Stimulated activated CD4-positive, alpha-beta T cell treated with anti-CD3 and anti-CD28 coated beads, Interleukin-4, amount 100 ng/mL, for 24 hours (primary cell): Measurements from ENCODE around the gene FAM118A.
"Not testable (repeated sequence)": the region's sequence is repeated elsewhere in the genome, so short reads cannot be mapped to it uniquely, and the experiment has no call there.

ENCODE experiments used
- DNase-seq: peaks from one replicate; pipeline ENCODE4 v3.0.0-alpha.2; 2020

Gene FAM118A

DNA sequence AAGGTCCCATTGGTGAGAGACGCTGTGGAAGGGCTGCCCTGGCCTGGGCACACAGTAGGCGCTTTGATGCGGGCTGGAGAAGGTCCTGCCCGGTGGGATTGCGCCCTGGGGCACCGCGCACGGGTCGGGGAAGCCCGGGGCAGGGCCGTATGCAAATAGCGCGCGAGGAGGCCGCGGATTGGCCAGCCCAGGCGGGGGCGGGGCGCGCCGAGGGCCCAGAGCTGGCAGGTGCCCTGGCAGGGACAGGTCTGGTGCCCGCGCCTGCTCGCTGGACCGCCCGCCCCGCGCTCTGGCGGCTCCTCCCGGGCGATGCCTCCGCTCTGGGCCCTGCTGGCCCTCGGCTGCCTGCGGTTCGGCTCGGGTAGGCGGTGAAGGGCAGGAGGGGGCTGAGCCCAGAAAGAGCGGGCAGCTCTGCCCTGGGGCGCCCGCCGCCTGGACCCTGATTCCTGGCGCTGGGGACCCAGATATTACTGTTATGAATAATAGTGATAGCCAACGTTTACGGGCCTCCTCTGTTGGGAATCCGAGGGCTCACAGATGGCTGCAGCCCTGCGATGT is 24.9 kb upstream of the FAM118A start, which contains the start of gene UPK3A:
Gene UPK3A (plus strand): TSS at position 245 of the 558 bp plus-strand sequence. CDS start 65 bp downstream, at position 310.
- DNase-seq: peak; percentile 56

DNA sequence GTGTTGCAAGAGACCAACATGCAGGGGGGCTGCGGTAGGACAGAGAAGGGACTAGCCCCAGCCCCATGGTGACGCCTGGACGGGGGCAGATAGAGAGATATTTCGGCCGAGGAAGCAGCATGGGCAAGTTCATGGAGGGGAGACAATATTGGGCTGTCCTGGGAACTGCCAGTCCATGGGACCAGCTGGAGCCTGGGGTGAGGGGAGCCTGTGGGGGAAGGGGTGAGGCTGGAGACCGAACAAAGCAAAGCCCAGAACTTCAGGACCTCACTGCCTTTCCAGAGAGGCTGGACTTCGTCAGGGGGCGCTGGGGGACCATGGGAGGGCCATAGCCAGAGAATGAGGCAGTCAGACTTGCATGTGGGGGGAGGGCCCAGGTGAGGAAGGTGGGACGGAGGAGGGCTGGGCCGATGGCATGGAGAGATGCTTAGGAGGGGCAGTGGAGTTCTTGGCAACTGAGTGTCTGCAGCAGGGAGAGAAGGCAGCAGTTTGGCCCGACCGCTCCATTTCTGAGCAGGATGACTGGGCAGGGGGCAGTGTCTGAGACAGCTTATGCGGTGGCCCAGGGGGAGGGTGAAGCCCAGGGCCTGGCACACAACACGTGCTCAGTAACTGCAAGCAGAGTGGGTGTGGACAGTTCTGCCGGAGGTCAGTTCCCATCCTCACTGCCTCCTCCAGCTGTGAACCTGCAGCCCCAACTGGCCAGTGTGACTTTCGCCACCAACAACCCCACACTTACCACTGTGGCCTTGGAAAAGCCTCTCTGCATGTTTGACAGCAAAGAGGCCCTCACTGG is 24.3 kb upstream of the FAM118A start:
- no peak for DNase-seq

DNA sequence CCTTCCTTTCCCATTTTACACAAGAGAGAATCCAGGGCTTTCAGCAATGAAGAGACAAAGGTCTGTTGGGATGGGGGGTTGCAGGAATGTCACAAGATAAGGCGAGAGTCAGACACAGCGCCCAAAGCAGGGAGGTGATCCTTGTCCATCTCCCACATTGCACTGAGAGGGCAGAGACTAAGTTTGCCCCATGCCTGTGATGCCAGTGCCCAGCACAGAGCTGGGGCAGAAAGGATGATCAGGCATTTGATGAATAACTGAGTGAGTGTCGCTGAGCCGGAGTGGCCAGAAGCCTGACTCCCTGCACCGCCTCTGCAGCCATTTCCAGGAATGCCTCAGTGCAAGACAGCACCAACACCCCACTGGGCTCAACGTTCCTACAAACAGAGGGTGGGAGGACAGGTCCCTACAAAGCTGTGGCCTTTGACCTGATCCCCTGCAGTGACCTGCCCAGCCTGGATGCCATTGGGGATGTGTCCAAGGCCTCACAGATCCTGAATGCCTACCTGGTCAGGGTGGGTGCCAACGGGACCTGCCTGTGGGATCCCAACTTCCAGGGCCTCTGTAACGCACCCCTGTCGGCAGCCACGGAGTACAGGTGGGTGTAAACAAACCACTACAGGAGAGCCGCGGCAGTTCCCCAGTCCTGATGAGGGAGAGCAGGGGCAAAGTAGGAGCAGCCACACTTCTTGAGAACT is 22.7 kb upstream of the FAM118A start:
- DNase-seq: no peak

DNA sequence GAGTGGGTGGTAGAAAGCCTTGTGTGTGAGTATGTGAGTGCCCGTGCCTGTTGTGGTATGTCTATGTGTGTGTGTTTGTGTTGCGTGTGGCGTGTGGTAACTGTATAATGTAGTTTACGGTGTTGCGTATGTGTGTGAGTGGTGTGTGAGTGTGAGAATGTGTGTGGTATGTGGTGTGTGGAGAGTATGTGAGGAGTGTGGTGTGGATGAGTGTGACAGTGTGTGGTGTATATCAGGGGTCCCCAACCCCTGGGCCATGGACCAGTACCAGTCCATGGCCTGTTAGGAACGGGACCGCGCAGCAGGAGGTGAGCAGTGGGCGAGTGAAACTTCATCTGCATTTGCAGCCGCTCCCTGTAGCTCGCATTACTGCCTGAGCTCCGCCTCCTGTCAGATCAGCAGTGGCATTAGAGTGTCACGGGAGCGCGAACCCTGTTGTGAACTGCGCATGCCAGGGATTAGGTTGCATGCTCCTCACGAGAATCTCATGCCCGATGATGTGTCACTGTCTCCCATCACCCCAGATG is 19.3 kb upstream of the FAM118A start:
- DNase-seq: no peak

DNA sequence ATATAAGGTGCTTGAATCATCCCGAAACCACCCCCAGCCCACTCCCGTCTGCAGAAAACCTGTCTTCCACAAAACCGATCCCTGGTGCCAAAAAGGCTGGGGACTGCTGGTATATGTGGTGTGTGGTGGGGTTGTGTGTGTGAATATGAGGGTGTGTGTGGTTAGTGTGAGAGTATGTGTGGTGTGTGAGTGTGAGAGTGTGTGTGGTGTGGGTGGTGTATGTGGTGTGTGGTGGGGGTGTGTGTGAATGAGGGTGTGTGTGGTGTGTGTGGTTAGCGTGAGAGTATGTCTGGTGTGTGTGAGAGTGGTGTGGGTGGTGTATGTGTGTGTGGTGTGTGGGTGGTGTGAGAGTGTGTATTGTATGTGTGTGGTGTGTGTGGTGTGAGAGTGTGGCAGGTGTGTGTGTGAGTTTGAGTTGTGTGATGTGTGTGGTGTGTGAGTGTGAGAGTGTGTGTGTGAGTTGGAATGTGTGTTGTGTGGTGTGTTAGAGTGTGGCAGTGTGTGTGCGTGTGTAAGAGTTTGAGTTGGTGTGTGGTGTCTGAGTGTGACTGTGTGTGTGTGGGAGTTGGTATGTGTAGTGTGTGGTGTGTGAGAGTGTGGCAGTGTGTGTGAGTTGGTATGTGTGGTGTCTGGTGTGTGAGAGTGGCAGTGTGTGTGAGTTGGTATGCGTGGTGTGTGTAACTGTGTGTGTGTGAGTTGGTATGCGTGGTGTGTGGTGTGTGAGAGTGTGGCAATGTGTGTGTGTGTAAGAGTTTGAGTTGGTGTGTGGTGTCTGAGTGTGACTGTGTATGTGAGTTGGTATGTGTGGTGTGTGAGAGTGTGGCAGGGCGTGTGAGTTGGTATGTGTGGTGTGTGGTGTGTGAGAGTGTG is 18.4 kb upstream of the FAM118A start:
- no peak for DNase-seq

DNA sequence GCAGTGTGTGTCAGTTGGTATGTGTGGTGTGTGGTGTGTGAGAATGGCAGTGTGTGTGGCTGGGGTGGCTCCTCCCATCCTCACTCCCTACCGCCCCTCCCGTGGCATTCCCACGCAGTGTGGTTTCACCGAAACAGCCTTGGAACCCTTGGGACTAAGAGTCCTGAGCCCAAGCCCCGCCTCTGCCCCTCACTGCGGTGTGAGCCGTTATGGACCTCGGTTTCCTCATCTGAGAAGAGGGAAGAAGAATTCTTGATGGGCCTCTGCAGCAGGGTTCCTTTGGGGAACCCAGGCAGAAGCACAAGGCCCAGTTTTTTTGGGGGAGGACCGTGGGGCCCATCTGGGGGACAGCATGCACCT is 17.8 kb upstream of the FAM118A start:
- DNase-seq: no peak

DNA sequence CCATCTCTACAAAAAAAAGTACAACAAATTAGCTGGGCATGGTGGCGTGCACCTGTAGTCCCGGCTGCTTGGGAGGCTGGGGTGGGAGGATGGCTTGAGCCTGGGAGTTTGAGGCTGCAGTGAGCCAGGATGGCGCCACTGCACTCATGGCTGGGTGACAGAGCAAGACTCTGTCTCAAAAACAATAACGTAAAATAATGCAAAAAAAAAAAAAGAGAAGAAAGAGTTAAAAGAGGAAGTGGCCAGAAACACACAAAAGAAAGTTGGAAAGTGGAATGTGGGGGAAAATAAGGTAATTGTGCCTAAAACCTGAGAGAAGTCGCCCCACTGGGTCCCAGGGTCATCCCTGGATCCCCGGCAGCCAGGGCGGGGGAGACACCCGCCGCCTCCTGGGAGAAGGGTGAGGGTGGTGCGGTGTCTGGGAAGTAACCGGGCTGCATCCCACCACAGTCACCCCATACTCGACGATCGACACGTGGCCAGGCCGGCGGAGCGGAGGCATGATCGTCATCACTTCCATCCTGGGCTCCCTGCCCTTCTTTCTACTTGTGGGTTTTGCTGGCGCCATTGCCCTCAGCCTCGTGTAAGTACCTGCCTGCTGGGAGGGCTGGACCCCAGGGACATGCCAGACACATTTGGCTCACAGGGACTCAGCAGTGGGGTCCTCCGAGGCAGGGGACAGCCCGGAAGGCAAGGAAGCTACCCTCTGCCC is 16.8 kb upstream of the FAM118A start:
- no peak for DNase-seq

DNA sequence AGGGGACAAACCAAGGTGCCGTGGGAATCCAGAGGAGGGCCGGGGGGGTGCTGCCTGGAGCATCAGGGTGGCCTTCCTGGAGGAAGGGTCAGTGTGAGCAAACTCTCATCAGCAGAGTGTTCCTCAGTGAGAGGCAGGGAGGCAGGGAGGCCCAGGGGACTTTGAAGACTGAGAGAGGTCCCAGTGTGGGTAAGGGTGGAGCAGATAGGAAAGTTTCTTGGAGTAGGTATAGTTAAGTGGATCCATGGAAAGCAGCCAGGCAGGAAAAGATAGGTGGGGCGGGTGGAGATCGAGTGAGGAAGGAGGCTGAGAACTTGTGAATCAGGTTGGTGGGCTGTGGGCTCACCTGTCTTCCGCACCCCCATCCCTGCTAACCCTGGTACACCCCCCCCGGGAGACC is 15.7 kb upstream of the FAM118A start:
- no peak for DNase-seq

DNA sequence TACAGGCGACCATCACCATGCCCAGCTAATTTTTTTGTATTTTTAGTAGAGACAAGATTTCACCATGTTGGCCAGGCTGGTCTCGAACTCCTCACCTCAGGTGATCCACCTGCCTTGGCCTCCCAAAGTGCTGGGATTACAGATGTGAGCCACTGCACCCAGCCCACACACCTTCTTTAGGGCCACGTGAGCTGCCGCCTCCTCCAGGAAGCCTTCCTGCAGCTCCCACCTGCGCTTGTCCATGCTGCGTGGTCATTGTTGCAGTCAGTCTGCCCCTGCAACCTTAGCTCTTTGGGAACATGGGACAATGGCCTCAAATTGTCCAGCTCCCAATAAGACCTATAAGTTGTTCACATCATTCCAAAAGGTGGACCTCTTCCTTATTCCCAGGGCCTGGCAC is 14.7 kb upstream of the FAM118A start:
- not testable (repeated sequence) for DNase-seq

DNA sequence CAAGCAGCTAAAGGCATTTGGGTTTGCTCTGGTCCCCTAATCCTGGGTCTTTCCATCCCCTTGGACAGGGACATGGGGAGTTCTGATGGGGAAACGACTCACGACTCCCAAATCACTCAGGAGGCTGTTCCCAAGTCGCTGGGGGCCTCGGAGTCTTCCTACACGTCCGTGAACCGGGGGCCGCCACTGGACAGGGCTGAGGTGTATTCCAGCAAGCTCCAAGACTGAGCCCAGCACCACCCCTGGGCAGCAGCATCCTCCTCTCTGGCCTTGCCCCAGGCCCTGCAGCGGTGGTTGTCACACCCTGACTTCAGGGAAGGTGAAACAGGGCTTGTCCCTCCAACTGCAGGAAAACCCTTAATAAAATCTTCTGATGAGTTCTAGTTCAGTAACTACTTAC is 14.2 kb upstream of the FAM118A start:
- DNase-seq: no peak

DNA sequence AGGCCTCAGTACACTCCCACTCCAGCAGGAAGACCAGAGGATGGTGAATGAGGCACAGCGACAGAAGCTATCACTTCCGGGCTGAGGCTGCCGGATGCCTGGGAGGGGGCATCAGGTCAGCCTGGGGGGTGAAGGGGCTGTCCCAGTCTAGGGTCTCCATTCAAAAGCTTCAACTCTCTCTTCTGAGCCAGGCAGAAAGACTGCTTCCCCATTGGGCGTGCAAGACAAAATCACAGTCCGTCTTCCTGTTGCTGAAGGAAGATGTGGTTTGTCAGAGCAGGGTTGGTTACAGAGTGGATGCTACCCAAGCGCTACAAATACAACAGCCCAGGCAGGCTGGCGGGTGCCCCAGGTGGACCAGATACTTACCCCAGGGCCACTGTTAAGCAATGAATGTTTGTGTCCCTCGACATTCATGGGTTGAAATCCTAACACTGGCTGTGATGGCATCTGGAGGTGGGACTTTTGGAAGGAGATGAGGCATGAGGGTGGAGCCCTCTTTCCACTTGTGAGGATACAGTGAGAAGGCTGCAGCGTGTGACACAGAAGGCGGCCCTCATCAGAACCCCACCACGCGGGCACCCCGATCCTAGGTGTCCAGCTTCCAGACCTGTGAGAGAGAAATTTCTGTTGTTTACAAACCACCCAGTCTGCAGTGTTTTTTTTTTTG is 13.0 kb upstream of the FAM118A start:
- DNase-seq: no peak

DNA sequence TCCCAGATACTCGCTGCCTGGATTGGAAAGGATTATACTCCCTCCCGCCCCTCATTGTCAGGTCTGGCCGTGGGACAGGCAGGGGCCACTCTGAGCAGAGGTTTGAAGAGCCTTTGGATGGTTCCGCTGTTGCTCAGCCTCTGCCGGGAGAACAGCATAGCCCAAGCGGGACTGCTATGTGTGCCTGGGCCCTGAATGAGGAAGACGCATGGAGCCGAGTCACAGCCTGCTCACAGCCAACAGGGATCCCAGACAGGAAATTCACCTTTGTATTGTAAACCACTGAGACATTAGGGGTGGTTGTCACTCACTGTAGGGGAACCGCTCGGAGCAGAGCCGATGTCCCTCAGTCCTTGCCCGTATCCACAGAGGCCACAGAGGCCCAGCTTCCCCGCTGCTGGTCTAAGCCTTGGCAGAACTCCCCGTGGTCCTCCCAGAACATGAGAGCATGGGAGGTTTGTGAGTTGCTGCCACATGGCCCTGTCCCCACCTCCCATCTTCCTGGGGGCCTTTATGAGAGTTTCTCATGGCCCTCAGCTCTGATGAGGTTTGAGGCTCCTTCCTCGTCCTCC is 10.7 kb upstream of the FAM118A start:
- DNase-seq: no peak

DNA sequence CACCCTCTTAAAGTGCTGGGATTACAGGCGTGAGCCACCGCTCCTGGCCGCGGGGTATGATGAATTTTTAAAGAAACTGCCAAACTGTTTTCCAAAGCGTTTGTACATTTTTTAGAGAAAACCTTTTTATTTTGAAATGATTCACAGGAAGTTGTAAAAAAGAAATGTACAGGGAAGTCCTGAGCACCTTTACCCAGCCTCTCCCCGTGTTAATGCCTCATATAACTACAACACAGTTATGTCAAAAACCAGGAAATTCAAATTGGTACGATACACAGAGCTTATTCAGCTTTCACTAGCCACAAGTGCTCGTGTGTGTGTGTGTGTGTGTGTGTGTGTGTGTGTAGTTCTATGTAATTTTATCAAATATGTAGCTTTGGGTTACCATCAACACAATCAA is 7.0 kb upstream of the FAM118A start:
- no peak for DNase-seq

DNA sequence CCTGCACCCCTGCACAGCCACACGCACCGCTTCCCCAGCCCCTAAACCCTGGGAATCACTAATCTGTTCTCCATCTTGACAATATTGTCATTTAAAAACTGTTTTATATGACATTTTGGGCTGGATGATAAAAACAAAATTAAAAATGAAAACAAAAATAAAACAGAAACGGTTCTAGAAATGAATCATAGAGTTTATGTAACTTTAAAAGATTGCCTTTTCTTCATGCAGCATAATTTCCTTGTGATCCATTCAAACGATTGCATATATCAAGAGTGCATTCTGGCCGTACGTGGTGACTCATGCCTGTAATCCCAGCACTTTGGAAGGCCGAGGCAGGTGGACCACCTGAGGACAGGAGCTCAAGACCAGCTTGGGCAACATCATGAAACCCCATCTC is 6.6 kb upstream of the FAM118A start:
- no peak for DNase-seq

DNA sequence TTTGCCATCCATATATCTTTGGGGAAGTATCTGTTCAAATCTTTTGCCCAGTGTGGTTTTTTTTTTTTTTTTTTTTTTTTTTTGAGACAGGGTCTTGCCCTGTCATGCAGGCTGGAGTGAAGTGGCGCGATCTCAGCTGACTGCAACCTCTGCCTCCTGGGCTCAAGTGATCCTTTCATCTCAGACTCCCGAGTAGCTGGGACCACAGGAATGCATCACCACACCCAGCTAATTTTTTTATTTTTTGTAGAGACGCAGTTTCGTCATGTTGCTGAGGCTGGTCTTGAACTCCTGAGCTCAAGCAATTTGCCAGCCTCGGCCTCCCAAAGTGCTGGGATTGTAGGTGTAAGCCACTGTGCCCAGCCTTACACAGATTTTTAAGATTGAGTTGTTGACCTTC is 4.8 kb upstream of the FAM118A start:
- DNase-seq: no peak

DNA sequence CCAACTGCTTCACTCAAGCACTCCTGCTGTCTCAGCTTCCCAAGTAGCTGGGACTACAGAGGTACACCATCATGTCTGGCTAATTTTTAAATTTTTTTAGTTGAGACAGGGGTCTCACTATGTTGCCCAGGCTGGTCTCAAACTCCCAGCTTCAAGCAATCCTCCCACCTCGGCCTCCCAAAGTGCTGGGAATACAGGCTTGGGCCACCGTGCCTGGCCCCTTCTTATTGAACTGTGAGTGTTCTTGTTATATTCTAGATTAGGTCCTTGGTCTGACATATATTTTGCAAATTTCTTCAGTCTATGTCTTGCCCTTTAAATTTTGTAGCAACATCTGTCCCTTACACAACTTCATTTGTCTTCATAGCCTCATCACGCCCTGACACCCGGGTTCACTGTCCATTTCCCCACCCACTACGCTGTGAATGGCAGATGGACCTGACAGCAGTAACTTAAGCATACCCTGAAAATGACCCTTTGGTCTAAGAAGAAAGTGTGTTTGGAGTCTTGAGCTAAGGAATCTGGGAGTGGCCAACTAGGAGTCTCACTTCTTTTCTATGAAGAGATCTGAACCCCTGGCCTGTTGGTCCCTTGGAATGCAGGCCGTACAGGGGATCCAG is 4.2 kb upstream of the FAM118A start:
- DNase-seq: no peak

DNA sequence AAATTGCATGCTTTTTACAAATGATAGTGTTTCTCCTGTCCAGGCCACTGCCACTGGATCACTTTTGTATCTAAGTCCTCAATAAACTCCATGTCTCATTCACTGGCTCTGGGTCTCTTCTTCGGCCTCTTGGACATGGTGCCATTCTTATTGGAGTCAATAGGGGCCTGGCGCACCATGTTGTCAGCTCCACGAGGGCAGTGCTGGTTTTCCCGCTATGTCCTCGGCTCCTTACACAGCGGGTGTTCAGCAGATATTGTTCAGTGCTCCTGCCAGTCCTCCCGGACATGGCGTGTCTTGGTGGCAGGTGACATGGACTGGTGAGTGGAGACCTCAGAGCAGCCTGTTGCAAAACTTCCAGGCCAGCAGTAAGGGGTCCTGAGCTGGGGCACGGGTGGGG is 3.6 kb upstream of the FAM118A start:
- DNase-seq: no peak

DNA sequence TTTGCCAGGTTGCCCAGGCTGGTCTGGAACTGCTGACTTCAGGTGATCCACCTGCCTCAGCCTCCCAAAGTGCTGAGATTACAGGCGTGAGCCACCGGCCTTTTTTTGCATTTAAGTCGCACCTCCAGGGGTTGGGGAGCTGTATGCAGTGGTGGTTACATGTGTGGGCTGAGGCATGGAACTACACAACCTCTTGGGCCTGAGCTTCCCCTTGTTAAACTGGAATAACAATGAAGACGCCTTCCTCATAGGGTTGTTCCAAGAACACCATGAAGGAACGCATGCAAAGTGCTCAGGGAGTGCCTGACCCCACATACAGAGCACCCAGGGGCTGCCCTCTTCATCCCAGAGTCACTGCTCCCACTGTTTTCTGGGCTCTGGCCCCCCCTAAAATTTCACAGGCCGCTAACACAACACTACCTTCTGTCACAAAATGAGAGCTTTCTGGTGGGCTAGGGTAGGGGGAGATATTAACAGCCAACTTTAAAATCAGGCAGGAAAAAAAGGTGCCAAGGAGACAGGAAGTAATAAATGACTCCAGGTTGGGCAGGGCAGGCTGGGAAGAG is 1.3 kb upstream of the FAM118A start:
- DNase-seq: no peak

DNA sequence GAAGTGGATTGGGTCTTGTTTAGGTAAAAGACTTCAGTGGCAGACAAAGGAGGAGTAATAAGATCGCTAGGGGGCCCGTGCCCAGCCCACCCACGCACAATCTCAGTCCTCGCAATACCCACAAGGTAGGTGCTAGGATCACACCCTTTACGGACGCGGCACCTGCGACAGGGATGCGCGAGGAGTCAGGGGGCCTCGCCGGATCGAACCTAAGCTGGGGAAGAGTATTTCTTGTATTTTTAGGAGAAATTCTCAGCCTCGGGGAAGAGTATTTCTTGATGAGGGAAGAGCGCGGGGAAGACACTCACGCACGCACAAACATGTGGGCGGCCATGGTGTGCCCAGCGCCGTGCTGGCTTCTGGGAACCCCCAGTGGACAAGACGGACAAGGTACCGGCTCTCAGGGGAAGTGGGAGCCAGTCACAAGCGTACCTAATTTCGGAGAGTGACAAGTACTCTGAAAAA is 745 bp upstream of the FAM118A start:
- peak; percentile 24 for DNase-seq

DNA sequence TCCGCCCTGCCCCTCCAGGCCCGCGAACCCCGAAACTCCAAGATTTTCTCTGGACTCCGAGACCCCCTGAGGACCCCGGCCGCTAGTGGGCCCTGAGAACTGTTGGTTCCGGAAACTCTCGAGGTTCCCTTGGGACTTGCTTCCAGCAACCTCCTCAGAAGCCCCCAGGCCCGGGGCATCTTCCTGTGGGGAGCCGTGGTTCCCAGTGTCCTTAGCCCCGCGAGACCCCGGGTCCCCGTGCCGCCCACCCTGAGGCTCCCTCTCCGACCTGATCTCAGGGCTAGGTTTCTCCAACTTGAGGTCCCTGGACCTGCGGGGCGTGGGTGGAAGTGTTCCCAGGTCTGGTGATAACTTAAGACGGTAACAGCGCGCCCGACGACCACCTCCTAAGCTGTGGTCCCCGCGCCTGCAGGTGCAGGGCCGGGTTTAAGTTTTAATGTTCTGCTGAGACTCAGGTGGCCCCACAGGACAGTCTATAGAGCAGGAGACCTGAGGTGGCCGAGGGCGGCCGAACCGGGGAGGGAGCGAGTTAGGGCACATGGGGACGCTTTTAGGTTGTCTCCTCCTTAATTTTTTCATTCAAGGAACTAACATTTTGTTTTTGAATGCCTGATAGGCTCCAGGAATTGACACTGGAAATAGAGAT is 720 bp downstream of the FAM118A start:
- DNase-seq: no peak
